HG03045 (cell line): Measurements from ENCODE around the gene GTF3C1.
A peak's percentile ranks its signal among the peaks of the same experiment; 100 is the strongest.
"Not testable (repeated sequence)": the region's sequence is repeated elsewhere in the genome, so short reads cannot be mapped to it uniquely, and the experiment has no call there.

Experiments
- ATAC-seq: cut with Tn5 transposase; IDR thresholded peaks from one replicate; pipeline ENCODE4 v1.9.1; 2021; ENCODE audit warnings: mild to moderate bottlenecking, moderate library complexity; ENCODE audit not compliant: unreplicated experiment

The GTF3C1 gene, protein sequence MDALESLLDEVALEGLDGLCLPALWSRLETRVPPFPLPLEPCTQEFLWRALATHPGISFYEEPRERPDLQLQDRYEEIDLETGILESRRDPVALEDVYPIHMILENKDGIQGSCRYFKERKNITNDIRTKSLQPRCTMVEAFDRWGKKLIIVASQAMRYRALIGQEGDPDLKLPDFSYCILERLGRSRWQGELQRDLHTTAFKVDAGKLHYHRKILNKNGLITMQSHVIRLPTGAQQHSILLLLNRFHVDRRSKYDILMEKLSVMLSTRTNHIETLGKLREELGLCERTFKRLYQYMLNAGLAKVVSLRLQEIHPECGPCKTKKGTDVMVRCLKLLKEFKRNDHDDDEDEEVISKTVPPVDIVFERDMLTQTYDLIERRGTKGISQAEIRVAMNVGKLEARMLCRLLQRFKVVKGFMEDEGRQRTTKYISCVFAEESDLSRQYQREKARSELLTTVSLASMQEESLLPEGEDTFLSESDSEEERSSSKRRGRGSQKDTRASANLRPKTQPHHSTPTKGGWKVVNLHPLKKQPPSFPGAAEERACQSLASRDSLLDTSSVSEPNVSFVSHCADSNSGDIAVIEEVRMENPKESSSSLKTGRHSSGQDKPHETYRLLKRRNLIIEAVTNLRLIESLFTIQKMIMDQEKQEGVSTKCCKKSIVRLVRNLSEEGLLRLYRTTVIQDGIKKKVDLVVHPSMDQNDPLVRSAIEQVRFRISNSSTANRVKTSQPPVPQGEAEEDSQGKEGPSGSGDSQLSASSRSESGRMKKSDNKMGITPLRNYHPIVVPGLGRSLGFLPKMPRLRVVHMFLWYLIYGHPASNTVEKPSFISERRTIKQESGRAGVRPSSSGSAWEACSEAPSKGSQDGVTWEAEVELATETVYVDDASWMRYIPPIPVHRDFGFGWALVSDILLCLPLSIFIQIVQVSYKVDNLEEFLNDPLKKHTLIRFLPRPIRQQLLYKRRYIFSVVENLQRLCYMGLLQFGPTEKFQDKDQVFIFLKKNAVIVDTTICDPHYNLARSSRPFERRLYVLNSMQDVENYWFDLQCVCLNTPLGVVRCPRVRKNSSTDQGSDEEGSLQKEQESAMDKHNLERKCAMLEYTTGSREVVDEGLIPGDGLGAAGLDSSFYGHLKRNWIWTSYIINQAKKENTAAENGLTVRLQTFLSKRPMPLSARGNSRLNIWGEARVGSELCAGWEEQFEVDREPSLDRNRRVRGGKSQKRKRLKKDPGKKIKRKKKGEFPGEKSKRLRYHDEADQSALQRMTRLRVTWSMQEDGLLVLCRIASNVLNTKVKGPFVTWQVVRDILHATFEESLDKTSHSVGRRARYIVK (N-terminal part only)

GRCh38 chr16:27549746-27550581 is at the start of gene GTF3C1, which contains the start of gene KATNIP:
Gene GTF3C1, minus strand, starts transcription at chr16:27549913. Its CDS starts 23 bp downstream, at chr16:27549890.
Gene KATNIP, plus strand, starts transcription at chr16:27550144. Its CDS starts 27 bp downstream, at chr16:27550171.
- peak; percentile 96 for ATAC-seq

- no peak for ATAC-seq
These were observed 49.3 kb upstream of the GTF3C1 start for GRCh38 chr16:27598931-27599565.

- no peak for ATAC-seq
These were observed 48.5 kb upstream of the GTF3C1 start for GRCh38 chr16:27598220-27598619.

- ATAC-seq = no peak
These were observed 47.6 kb upstream of the GTF3C1 start for GRCh38 chr16:27597361-27597760.

DNA sequence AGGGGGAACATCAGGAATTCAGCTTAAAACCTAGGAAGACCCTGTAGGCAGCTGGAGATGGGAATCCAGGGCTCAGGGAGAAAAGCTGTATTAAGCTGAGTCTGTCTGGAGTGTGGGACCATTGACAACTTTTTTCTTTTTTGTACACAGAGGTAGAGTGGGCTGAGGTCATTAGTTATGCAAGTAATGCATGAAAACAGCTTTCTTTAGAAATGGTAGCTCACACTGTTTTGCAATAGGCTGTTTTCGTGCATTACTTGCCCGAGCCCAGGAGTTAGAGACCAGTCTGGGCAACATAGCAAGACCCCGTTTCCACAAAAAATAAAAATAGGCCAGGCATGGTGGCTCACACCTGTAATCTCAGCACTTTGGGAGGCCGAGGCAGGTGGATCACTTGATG is 46.7 kb upstream of the GTF3C1 start:
- no peak for ATAC-seq

GRCh38 chr16:27595993-27596392 is 46.3 kb upstream of the GTF3C1 start:
- no peak for ATAC-seq

DNA sequence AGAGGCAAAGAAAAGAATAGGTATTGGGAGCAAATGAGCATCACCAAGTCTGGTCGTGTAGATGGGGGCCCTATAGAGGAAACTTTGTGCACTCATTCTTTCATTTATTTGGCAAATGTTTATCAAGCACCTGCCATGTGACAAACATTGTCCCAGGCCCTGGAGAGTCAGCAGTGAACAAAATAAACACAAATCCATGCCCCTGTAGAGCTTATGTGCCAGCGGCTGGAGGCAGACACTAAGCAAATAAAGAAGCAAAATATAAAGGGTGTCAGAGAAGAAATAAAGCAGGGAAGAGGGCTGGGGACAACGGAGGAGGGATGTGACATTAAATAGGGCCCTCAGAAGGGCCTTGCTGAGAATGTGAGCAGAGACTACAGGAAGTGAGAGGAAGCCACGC is 45.8 kb upstream of the GTF3C1 start:
- ATAC-seq = no peak

DNA sequence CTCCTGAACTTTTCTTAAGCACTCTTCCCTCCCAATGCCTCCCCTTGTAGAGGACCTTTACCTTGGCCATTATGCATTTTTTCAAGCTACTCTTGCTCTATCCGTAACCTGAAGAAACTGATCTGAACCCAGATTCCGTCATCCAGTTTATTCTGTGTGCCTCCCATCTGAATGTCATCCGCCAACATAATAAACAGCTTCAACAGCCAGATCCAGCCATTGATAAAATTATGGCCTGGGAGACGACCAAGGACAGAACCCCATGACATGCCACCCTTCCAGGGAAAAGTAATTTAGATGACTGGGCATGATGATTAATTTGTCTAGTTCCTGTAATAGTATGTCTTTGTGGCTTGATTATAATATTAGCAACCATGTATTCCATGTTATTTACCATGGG is 42.1 kb upstream of the GTF3C1 start:
- no peak for ATAC-seq

DNA sequence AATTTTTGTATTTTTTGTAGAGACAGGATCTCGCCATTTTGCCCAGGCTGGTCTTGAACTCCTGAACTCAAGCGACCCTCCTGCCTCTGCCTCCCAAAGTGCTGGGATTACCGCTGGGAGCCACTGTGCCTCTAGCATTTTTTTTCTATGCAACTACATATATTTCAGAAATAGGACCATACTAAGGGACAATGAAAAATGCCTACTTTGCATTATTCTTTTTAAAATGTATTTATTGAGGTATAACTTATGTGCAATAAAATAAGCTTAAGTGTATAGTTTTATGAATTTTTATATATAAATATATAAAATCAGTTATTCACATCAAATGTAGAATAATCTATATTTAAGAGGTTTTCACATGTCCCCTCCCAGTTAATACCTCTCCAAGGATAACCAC is 38.3 kb upstream of the GTF3C1 start:
- no peak for ATAC-seq

GRCh38 chr16:27586711-27587110 is 37.0 kb upstream of the GTF3C1 start:
- ATAC-seq = no peak

DNA sequence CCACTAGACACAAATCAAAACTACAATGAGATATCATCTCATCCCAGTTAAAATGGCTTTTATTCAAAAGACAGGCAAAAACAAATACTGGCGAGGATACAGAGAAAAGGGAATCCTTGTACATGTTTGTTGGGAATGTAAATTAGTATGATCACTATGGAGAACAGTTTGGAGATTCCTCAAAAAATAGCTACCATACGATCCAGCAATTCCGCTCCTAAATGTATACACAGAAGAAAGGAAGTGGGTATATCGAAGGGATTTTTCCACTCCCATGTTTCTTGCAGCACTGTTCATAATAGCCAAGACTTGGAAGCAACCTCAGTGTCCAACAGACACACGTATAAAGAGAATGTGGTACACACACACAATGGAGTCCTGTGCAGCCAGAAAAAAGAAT is 35.5 kb upstream of the GTF3C1 start:
- ATAC-seq = no peak

- no peak for ATAC-seq
These were observed 33.9 kb upstream of the GTF3C1 start for GRCh38 chr16:27583634-27584033.

DNA sequence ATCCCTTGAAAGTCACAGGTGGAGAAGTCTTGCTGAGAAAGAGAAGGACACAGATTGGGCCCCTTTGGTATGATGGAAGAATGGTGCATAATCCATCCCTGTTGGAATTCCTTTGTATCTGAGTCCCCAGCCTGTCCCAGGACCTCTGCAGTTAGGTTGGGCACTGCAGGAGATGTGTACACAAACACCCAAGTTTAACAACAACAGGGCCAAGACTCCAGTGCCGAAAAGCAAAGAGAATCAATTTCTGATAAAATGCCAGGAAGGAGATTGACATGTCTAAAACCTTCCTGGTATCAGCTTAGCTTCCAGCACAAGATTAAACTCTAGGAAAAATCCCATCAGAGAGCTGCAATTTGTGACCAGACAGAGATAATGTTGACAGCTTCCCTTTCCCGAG is 33.2 kb upstream of the GTF3C1 start:
- ATAC-seq = no peak

GRCh38 chr16:27579087-27579980 is 29.6 kb upstream of the GTF3C1 start:
- ATAC-seq = no peak

DNA sequence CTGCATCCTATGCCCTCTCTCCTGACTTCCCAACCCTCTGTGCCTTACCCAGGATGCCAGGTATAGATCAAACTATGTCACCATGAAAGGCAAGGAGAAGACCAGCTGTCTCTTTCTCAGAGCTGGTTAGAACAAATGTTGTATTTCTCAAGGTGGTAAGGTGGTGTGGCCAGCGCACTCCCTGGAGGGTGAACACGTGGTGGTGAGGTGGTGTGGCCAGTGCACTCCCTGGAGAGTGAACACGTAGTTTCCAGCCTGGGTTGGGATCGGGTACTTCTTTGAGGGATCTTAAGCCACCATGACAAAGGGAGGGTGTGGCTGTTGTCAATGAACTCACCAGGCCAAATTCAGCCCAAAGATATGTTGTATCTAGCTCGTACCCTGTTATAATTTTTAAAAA is 27.0 kb upstream of the GTF3C1 start:
- ATAC-seq = no peak

DNA sequence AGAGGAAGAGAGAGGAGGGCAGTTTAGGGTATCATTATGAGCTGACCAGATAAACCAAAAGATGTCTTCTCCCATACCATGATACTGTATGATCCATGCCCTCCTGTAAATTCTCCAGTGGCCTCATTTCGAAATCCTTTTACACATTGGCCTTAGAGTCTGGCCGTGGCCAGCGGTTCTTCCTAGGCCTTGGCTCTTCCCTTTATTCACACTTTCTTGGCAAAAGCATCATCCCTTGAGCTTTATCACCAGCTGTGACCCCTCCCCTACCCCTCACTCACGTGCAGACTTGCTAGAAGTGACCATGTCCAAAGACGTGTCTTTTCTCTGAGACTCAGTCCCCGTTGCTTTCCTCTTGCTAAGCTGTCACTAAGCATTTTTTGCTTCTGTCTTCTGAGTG is 23.0 kb upstream of the GTF3C1 start:
- ATAC-seq = no peak

DNA sequence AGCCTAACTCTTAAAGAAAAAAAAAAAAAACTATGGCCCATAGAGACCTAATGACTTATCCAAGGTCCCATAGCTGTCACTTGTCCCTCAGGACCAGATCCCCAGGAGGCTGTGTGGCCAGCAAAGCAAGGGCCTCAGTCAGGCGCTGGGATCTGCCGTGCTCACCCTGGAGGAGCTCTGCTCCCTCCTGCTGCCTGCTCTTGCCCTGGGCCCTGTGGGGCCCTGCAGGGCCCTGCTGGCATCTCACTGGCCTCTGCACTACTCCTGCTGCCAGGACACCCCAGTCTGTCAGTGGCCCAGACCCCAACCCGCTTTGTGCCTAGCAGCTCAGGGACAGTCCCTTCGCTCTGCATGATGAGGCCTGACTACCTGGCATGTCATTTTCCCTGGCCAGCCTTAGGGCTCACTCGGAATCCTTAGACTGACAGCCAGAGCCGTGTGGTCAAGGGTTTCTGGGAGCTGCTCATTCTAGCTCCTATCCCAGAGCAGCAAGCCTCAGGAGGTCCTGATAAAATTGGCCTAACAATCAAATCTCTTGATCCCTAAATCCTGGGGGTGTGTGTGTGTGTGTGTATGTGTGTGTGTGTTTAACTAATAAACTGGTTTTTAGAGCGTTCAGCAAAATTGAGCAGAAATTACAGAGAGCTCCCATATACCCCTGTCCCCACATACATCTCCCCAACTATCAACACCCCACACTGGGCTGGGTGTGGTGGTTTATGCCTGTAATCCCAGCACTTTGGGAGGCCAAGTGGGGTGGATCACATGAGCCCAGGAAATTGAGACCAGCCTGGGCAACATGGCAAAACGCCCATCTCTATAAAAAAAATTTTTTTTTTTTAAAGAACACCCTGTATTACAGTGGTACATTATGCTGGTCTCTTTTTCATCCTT is 22.0 kb upstream of the GTF3C1 start:
- no peak for ATAC-seq

DNA sequence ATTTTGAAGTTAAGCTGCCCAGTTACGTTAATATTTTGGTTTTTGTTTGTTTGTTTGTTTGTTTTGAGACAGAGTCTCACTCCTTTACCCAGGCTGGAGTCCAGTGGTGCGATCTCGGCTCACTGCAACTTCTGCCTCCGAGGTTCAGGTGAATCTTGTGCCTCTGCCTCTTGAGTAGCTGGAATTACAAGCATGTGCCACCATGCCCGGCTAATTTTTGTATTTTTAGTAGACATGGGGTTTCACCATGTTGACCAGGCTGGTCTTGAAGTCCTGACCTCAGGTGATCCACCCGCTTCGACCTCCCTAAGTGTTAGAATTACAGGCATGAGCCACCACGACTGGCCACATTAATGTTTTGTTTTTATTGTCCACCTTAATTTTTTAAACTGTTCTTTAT is 21.3 kb upstream of the GTF3C1 start:
- not testable (repeated sequence) for ATAC-seq
